K562 (cell line): ENCODE results near the gene PRR29. TPM values are rescaled to one million over a fixed set of nuclear protein-coding genes. Genes with fewer than 3 reads are reported as not detected.

Experiments
- ARID2 ChIP-seq: fragments of 450-650 bp; IDR thresholded peaks from 2 replicates; pipeline ENCODE4 v1.6.1; 2017; ENCODE audit warnings: antibody characterized with exemption, mild to moderate bottlenecking
- CBFA2T2 ChIP-seq: fragments of 450-650 bp; conservative IDR thresholded peaks from 2 replicates; pipeline ENCODE4 v1.6.1; 2017; ENCODE audit warnings: mild to moderate bottlenecking
- CREBBP ChIP-seq: IDR thresholded peaks from one replicate; pipeline ENCODE4 v1.6.1; 2012; ENCODE audit warnings: low read depth, mild to moderate bottlenecking, control low read depth, inconsistent platforms, low read length
- EP400 ChIP-seq: fragments of 450-650 bp; IDR thresholded peaks from 2 replicates; pipeline ENCODE4 v1.6.1; 2017; ENCODE audit warnings: antibody characterized with exemption, mild to moderate bottlenecking, moderate library complexity
- JUN ChIP-seq, 2 experiments: sonication (generic) in 1 of 2; formaldehyde crosslinking in 1 of 2; IDR thresholded peaks; 2 replicates each; pipeline versions ENCODE4 v1.6.1 to v1.8.0; 2012 to 2022; ENCODE audit warnings: borderline replicate concordance in 2 of 2, mild to moderate bottlenecking in 2 of 2, improper control_type of control experiment in 1 of 2, low read depth in 1 of 2, low read length in 1 of 2, missing genetic modification reagents in 1 of 2
- JUND ChIP-seq, 2 experiments: IDR thresholded peaks; 2 replicates in 1 of 2; 3 replicates in 1 of 2; pipeline ENCODE4 v1.6.1; 2011; ENCODE audit warnings: borderline replicate concordance in 2 of 2, low read depth in 2 of 2, low read length in 2 of 2, improper control_type of control experiment in 1 of 2, missing biosample characterization in 1 of 2, missing genetic modification characterization in 1 of 2, missing genetic modification reagents in 1 of 2
- L3MBTL2 ChIP-seq: fragments of 450-650 bp; IDR thresholded peaks from 2 replicates; pipeline ENCODE4 v1.6.1; 2016; ENCODE audit warnings: mild to moderate bottlenecking, moderate library complexity
- NFE2 ChIP-seq: IDR thresholded peaks from 2 replicates; pipeline ENCODE4 v1.6.1; 2014; ENCODE audit warnings: antibody characterized with exemption, low read depth
- NRF1 ChIP-seq, 2 experiments: fragments of 450-650 bp; IDR thresholded peaks in 1 of 2; conservative IDR thresholded peaks in 1 of 2; 2 replicates each; pipeline ENCODE4 v1.6.1; 2014; ENCODE audit warnings: mild to moderate bottlenecking in 2 of 2
- SIN3A ChIP-seq, 2 experiments: fragments of 150-350 bp in 1 of 2; IDR thresholded peaks; 2 replicates each; pipeline ENCODE4 v1.6.1; 2011 to 2016; ENCODE audit warnings: borderline replicate concordance in 2 of 2, low read depth in 2 of 2, low read length in 2 of 2, mild to moderate bottlenecking in 2 of 2, moderate library complexity in 2 of 2; ENCODE audit not compliant: control insufficient read depth in 1 of 2
- SNRNP70 ChIP-seq: fragments of 200-400 bp; formaldehyde crosslinking; optimal IDR thresholded peaks from 2 replicates; pipeline ENCODE3; 2017; ENCODE audit warnings: low read depth, low read length
- SP2 ChIP-seq: IDR thresholded peaks from 2 replicates; pipeline ENCODE4 v1.6.1; 2011; ENCODE audit warnings: mild to moderate bottlenecking, low read depth, low read length, moderate library complexity; ENCODE audit not compliant: poor library complexity, severe bottlenecking; ENCODE audit errors: extremely low read depth
- ZBTB7A ChIP-seq: IDR thresholded peaks from 2 replicates; pipeline ENCODE4 v1.6.1; 2011; ENCODE audit warnings: low read depth, mild to moderate bottlenecking, low read length, moderate library complexity, borderline replicate concordance; ENCODE audit not compliant: control insufficient read depth
- ZNF311 ChIP-seq: fragments of 250-450 bp; sonication (Bioruptor Pico); IDR thresholded peaks from 2 replicates; pipeline ENCODE4 v1.4.0; 2020; ENCODE audit warnings: mild to moderate bottlenecking, moderate library complexity
- ZNF644 ChIP-seq: fragments of 200-800 bp; sonication (Bioruptor generic); IDR thresholded peaks from 2 replicates; pipeline ENCODE4 v1.6.1; 2016; ENCODE audit warnings: low read depth, missing genetic modification characterization, missing compliant biosample characterization
- polyA plus RNA-seq, 8 experiments: library from polyadenylated mRNA; depleted of rRNA in 4 of 8; stranded (reverse) in 5 of 8; unstranded in 3 of 8; fragments of >200 nt; fragmentation: Nextera tagmentation in 2 of 8; fragmentation: Illumina TruSeq in 1 of 8; extraction: Ambion mirVana in 2 of 8; extraction: Trizol in 1 of 8; gene quantifications; 2 replicates each; pipeline versions ENCODE4 v1.2.1 to v1.2.3, GENCODE V29; 2011 to 2014; ENCODE audit warnings: inconsistent platforms in 1 of 8, missing spikeins in 1 of 8
- total RNA-seq, 7 experiments: library from RNA; depleted of rRNA in 6 of 7; stranded (reverse); fragments of >200 nt in 6 of 7; fragmentation: Illumina TruSeq in 2 of 7; extraction: Trizol in 2 of 7; gene quantifications; 2 replicates each; pipeline versions ENCODE4 v1.2.1 to v1.2.3, GENCODE V29; 2011 to 2021; ENCODE audit warnings: low replicate concordance in 1 of 7
- TF ChIP-seq, protein P1 (sequence below): fragments of 200-800 bp; sonication (Bioruptor generic); IDR thresholded peaks from 2 replicates; pipeline ENCODE4 v1.6.1; 2016; ENCODE audit warnings: missing genetic modification characterization, missing compliant biosample characterization
- TF ChIP-seq, protein P2 (sequence below): sonication (generic); formaldehyde crosslinking; IDR thresholded peaks from 2 replicates; pipeline ENCODE4 v1.5.0; 2020; ENCODE audit warnings: missing genetic modification reagents
- TF ChIP-seq, protein P3 (sequence below): fragments of 250-450 bp; sonication (Bioruptor Pico); IDR thresholded peaks from 2 replicates; pipeline ENCODE4 v1.8.0; 2021; ENCODE audit warnings: borderline replicate concordance, mild to moderate bottlenecking, moderate library complexity; ENCODE audit not compliant: poor library complexity, severe bottlenecking
- TF ChIP-seq, protein P4 (sequence below), 2 experiments: fragments of 450-650 bp; conservative IDR thresholded peaks; 2 replicates each; pipeline ENCODE4 v1.6.1; 2017; ENCODE audit warnings: mild to moderate bottlenecking in 2 of 2, moderate library complexity in 2 of 2

The PRR29 gene
- total and polyA plus RNA-seq, 9 of the 15 experiments (the other 6 are each of a cell fraction or from before 2014, with no cell fraction given) = 0.08 to 0.58 (median 0.15) TPM; not detected in 5

DNA sequence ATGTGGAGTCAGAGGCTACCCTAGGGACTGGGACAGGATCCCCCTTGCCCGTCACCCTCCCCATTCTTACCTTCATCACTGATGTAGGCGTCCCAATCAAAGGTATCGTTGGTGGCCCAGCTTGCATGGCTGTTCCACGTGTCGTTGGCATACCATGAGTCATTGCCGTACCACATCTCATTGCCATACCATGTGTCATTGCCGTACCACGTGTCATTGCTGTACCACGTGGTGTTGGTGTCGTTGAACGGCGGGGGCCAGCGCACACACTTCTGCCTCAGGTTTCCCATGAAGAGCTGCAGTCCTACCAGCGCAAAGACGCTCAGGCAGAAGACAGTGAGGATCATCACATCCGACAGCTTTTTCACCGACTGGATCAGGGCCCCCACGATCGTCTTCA lies 30.2 kb upstream of the PRR29 start (continued):
- TF ChIP-seq EP400 (peak; percentile 39; the same call in 1 of the 2 replicates), SNRNP70 (no peak), ZNF644 (tag) (no peak), NRF1 (conservative IDR thresholded peaks at IDR 0.05 in 1 of 2, IDR thresholded peaks at IDR 0.05 in 1 of 2) (no peak; a peak in 2 of 4 replicates), JUN (IDR thresholded peaks at IDR 0.05; ENCODE audit: borderline replicate concordance, low read depth, low read length) (0 out of 2 replicates have a peak, but pooled peaks have one; percentile 18), JUN (CRISPR knock-in tag; IDR thresholded peaks at IDR 0.05; ENCODE audit: borderline replicate concordance) (no peak), CREBBP (no peak), SP2 (no peak), ZBTB7A (no peak), ARID2 (no peak), SIN3A (IDR thresholded peaks at IDR 0.05; ENCODE audit: borderline replicate concordance in 2 of 2, control insufficient read depth in 1 of 2, low read depth in 2 of 2, low read length in 2 of 2) (no peak), NFE2 (no peak), ZNF311 (CRISPR knock-in tag) (no peak), CBFA2T2 (peak; percentile 65), JUND (IDR thresholded peaks at IDR 0.05; ENCODE audit: borderline replicate concordance, low read depth, low read length) (peak; percentile 39; the same call in 1 of the 2 replicates), JUND (tag; IDR thresholded peaks at IDR 0.05; ENCODE audit: borderline replicate concordance, low read depth, low read length) (peak; percentile 23; the same call in 1 of the 3 replicates), L3MBTL2 (peak; percentile 78)
- TF ChIP-seq, protein P1, sequence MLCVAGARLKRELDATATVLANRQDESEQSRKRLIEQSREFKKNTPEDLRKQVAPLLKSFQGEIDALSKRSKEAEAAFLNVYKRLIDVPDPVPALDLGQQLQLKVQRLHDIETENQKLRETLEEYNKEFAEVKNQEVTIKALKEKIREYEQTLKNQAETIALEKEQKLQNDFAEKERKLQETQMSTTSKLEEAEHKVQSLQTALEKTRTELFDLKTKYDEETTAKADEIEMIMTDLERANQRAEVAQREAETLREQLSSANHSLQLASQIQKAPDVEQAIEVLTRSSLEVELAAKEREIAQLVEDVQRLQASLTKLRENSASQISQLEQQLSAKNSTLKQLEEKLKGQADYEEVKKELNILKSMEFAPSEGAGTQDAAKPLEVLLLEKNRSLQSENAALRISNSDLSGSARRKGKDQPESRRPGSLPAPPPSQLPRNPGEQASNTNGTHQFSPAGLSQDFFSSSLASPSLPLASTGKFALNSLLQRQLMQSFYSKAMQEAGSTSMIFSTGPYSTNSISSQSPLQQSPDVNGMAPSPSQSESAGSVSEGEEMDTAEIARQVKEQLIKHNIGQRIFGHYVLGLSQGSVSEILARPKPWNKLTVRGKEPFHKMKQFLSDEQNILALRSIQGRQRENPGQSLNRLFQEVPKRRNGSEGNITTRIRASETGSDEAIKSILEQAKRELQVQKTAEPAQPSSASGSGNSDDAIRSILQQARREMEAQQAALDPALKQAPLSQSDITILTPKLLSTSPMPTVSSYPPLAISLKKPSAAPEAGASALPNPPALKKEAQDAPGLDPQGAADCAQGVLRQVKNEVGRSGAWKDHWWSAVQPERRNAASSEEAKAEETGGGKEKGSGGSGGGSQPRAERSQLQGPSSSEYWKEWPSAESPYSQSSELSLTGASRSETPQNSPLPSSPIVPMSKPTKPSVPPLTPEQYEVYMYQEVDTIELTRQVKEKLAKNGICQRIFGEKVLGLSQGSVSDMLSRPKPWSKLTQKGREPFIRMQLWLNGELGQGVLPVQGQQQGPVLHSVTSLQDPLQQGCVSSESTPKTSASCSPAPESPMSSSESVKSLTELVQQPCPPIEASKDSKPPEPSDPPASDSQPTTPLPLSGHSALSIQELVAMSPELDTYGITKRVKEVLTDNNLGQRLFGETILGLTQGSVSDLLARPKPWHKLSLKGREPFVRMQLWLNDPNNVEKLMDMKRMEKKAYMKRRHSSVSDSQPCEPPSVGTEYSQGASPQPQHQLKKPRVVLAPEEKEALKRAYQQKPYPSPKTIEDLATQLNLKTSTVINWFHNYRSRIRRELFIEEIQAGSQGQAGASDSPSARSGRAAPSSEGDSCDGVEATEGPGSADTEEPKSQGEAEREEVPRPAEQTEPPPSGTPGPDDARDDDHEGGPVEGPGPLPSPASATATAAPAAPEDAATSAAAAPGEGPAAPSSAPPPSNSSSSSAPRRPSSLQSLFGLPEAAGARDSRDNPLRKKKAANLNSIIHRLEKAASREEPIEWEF (CRISPR knock-in tag) = no peak
- TF ChIP-seq, protein P2, sequence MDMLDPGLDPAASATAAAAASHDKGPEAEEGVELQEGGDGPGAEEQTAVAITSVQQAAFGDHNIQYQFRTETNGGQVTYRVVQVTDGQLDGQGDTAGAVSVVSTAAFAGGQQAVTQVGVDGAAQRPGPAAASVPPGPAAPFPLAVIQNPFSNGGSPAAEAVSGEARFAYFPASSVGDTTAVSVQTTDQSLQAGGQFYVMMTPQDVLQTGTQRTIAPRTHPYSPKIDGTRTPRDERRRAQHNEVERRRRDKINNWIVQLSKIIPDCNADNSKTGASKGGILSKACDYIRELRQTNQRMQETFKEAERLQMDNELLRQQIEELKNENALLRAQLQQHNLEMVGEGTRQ (CRISPR knock-in tag) = peak; percentile 78
- TF ChIP-seq, protein P3, sequence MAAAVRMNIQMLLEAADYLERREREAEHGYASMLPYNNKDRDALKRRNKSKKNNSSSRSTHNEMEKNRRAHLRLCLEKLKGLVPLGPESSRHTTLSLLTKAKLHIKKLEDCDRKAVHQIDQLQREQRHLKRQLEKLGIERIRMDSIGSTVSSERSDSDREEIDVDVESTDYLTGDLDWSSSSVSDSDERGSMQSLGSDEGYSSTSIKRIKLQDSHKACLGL (CRISPR knock-in tag) = no peak
- TF ChIP-seq, protein P4, sequence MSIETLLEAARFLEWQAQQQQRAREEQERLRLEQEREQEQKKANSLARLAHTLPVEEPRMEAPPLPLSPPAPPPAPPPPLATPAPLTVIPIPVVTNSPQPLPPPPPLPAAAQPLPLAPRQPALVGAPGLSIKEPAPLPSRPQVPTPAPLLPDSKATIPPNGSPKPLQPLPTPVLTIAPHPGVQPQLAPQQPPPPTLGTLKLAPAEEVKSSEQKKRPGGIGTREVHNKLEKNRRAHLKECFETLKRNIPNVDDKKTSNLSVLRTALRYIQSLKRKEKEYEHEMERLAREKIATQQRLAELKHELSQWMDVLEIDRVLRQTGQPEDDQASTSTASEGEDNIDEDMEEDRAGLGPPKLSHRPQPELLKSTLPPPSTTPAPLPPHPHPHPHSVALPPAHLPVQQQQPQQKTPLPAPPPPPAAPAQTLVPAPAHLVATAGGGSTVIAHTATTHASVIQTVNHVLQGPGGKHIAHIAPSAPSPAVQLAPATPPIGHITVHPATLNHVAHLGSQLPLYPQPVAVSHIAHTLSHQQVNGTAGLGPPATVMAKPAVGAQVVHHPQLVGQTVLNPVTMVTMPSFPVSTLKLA (conservative IDR thresholded peaks at IDR 0.05) = peak; percentile 86 to 91
